GM18517 (cell line): ENCODE measurements around the gene PKN2.

ENCODE experiments used
- ATAC-seq: cut with Tn5 transposase; IDR thresholded peaks from one replicate; pipeline ENCODE4 v1.9.1; 2021; ENCODE audit warnings: mild to moderate bottlenecking, moderate library complexity; ENCODE audit not compliant: unreplicated experiment

Gene PKN2

GRCh38 chr1:88730995-88731394, 46.9 kb downstream of the PKN2 start:
- no peak for ATAC-seq

GRCh38 chr1:88731475-88732269, 47.6 kb downstream of the PKN2 start:
- no peak for ATAC-seq

DNA sequence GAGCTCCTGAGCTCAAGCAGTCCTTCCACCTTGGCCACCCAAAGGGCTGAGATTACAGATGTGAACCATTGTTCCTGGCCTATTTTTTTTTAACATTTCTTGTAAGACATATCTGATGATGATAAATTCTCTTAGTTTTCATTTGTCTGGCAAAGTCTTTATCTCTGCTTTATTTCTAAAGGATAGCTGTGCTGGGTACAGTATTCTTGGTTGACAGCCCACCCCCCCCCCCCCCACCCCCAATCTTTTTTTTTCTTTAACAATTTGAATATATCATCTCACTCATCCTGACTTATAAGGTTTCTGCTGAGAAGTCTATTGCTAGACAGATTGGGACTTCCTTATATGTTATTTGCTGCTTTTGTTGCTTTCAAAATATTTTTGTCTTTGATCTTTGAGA, 51.3 kb downstream of the PKN2 start:
- no peak for ATAC-seq

- ATAC-seq = no peak
Observed at GRCh38 chr1:88735909-88736308, 51.8 kb downstream of the PKN2 start.

GRCh38 chr1:88736633-88737248, 52.7 kb downstream of the PKN2 start:
- no peak for ATAC-seq

DNA sequence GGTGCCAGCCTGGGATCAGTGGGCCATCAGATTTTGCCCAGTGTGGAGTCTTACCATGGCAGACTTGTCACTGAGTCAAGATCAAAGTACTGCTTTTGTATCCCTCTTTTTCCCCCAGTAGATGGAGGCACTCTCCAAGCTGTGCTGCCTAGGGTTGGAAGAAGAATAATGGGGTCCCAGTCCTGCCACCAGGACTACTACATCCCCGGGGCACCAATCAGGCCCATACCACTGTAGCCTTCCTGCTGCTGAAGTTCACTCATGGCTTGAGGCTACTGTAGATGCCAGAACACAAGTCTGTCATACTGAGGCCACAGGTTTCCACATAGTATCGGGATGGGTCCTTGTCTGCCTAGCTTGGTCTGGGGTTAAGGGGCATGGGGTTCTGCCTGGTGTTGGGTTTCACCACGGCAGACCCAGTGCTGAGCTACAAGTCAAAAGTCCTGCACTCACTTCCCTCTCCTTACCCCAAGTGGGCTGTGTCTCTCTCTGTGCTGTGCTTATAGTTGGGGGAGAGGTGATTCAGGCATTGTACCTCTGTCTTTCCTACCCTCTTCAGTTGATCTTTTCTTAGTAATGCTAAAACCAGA, 53.4 kb downstream of the PKN2 start:
- no peak for ATAC-seq

DNA sequence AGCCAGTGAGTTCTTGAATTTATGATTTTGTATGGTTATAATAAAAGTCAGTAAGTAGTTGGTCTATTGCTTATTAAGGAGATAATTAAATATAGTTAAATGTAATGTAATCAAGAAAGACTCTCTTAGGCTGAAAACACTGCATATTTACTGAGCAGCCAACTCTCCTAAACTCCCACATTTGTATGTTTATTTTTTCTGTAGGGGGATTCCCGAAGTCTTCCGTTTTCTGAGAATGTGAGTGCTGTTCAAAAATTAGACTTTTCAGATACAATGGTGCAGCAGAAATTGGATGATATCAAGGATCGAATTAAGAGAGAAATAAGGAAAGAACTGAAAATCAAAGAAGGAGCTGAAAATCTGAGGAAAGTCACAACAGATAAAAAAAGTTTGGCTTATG, 56.7 kb downstream of the PKN2 start:
- ATAC-seq = no peak

DNA sequence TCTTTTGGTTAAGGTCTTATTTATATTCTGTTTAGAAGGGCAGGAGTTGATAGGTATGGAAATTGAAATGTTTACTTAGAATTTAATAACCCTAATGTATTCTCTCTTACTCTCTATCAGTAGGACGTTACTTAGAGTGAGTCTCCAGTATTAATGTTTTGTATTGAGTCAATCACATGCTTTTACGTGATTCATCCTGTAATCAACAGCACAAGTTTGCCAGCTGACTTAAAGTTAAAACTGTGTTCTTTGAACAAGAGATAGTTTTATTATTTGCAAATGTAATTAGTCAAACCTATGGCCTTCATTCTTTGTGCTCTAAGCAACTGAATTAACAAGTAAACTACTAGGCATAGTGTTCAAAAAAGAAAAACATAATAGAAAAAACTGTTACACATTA, 57.3 kb downstream of the PKN2 start:
- ATAC-seq = no peak

DNA sequence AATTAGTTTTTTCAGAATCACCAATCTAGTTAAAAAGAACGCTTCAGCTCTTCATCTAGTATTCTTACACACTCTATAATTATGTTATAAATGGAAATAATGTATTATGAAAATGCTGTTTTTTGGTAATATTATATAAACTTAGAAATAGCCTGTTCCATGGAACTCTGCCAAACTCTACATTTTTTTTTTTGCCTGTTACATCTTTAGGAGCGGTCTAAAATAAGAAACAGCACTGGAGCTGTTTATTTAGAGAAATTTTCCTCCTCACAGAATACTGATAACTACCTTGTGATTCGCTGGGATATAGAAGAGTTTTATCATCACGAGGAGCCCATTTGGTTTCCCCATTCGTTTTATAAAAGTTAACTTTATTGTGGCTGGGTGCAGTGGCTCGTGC, 58.5 kb downstream of the PKN2 start:
- no peak for ATAC-seq

DNA sequence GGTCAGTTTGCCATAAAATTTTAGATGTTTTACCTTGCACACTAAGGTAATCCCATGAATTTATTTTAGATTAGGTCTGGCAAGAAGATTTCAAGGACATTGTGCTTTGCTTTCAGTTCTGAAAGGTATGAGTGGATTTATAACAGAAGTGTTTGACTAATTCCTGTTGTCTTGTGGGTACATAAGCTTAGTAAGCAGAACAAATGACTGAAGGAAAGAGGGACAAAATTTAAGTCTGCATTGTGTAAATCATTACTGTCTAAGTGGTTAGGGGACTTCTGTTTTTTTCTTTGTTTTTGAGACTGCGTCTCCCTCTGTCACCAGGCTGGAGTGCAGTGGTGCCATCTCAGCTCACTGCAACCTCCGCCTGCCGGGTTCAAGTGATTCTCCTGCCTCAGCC, 60.1 kb downstream of the PKN2 start:
- no peak for ATAC-seq

DNA sequence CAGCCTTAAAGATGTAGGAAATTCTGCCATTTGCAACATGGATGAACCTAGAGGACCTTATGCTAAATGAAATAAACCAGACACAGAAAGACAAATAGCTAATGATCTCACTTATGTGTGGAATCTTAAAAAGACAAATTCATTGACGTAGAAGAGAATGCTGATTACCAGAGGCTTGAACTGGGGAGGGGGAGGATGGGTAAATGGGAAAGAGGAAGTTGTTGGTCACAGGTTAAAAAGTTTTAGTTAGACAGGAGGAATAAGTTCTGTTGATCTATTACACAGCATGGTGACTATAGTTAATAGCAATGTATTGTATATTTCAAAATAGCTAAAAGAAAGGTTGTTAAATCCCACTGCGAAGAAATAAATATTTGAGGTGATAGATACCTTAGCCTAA, 62.8 kb downstream of the PKN2 start:
- ATAC-seq = no peak

DNA sequence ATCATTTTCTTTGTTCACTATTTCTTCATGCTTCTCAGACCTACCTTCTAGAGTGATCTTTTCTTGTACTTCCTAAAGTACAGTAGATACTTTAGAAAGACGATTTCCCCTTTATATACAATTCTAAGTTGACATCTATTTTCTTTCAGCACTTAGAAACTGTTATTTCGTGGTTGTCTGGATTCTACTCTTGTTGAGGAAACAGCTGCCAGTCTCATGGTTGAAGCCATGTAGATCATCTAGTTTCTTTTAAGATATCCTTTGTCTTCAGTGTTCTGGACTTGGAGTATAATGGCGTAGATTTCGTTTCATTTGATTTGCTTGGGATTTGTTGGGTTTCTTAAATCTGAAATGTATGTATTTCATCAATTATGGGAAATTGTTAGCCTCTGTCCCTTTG, 67.6 kb downstream of the PKN2 start:
- ATAC-seq = no peak

DNA sequence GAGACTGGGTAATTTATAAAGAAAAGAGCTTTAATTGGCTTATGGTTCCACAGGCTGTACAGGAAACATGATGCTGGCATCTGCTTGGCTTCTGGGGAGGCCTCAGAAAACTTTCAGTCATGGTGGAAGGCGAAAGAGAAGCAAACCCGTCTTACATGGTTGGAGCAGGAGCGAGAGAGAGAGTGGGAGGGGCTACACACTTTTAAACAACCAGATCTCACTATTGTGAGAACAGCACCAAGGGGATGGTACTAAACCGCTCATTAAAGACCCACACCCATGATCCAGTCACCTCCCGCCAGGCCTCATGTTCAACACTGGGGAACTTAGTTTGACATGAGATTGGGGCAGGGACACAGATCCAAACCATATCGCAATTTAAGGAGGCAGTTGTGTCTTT, 69.4 kb downstream of the PKN2 start:
- ATAC-seq = no peak

GRCh38 chr1:88763649-88764406, 79.8 kb downstream of the PKN2 start:
- ATAC-seq = no peak

GRCh38 chr1:88768187-88768586, 84.1 kb downstream of the PKN2 start:
- ATAC-seq = no peak

DNA sequence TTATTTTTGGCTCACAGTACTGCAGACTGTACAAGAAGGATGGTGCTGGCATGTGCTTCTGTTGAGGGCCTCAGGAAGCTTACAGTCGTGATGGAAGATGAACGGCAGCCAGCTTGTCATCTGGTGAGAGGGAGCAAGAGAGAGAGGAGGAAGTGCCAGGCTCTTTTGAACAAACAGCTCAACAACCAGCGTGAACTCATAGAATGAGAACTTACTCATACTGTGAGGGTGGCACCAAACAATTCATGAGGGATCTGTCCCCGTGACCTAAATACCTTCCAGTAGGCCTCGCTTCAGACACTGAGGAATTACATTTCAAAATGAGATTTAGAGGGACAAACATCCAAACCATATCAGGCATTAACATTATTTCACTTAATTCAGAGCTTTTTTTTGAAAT, 84.7 kb downstream of the PKN2 start:
- ATAC-seq = no peak

GRCh38 chr1:88773540-88774150, 89.6 kb downstream of the PKN2 start:
- no peak for ATAC-seq

DNA sequence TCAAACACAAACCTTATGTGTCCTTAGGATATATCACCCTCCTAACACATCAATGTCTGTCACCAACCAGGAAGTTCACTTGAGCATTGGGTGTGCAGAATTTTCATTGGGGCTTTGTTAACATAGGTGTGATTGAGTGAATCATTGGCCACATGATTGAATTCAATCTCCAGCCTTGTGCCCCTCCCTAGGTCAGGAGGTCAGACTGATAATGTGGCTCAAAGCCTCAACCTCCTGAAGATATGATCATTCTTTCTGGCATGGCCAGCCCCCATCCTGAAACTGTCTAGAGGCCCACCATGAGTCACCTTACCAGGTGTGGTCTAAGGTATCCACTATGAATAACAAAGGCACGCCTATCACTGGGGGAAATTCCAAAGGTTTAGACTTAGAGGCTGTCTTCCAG, 90.1 kb downstream of the PKN2 start:
- no peak for ATAC-seq

DNA sequence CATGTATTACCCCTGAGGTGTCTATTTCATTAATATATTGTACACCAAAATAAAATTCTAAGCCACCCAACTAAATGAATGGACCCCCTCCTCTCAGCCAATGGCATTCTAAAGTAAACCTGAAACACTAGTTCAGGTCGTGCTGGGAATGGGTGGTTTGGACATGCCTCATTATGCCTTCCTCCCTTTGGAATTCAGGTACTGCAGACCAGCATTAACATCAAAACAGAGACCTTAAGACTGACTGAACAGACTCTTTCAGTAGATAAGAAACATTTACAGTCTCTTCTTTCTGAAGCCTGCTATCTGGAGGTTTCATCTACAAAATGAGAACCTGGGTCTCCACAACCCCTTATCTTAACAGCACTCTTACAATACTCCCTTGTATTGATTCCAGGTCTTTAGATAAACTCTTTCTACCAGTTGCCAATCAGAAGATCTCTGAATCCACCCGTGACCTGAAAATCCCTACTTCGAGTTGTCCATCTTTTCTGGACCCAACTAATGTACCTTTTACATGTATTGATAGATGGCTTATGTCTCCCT, 93.6 kb downstream of the PKN2 start:
- no peak for ATAC-seq

DNA sequence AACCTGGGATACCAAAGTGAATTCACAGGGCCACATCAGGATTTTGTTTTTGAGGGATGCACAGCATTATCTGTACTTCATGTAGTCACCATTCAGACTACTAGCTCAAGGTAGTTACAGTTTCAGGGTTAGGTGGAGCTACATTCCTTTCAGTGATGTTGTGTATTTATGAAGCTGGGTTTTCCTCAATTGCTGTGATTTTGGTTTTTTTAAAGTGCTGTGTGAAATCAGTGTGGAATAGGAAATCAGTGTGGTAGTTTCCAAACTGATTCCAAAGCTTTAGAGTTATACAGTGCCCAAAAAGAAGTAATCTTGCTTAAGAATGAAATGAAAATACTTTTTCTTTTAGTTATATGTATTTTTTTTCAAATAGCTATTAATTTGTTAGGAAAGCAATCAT, 95.8 kb downstream of the PKN2 start:
- ATAC-seq = no peak

- no peak for ATAC-seq
Observed at GRCh38 chr1:88780485-88780884, 96.4 kb downstream of the PKN2 start.
